GM18499 (cell line): ENCODE results near the gene LAMA3.
"Not testable (repeated sequence)": the region's sequence is repeated elsewhere in the genome, so short reads cannot be mapped to it uniquely, and the experiment has no call there.

Source experiments
- ATAC-seq: cut with Tn5 transposase; IDR thresholded peaks from one replicate; pipeline ENCODE4 v1.9.1; 2021; ENCODE audit warnings: moderate number of reproducible peaks; ENCODE audit not compliant: insufficient read depth, unreplicated experiment

The LAMA3 gene

GRCh38 chr18:23725351-23725750 is 36.1 kb downstream of the LAMA3 start:
- no peak for ATAC-seq

- no peak for ATAC-seq
Observed at GRCh38 chr18:23725827-23726661, 36.8 kb downstream of the LAMA3 start.

GRCh38 chr18:23727707-23728493 is 38.6 kb downstream of the LAMA3 start:
- ATAC-seq = no peak

- no peak for ATAC-seq
Observed at GRCh38 chr18:23730857-23731256, 41.6 kb downstream of the LAMA3 start.

- no peak for ATAC-seq
Observed at GRCh38 chr18:23731861-23732260, 42.6 kb downstream of the LAMA3 start.

- no peak for ATAC-seq
Observed at GRCh38 chr18:23732439-23732838, 43.2 kb downstream of the LAMA3 start.

- not testable (repeated sequence) for ATAC-seq
Observed at GRCh38 chr18:23733265-23733664, 44.0 kb downstream of the LAMA3 start.

- no peak for ATAC-seq
Observed at GRCh38 chr18:23733895-23734294, 44.6 kb downstream of the LAMA3 start.

- no peak for ATAC-seq
Observed at GRCh38 chr18:23735021-23735464, 45.8 kb downstream of the LAMA3 start.

GRCh38 chr18:23737578-23737977 is 48.3 kb downstream of the LAMA3 start:
- no peak for ATAC-seq

GRCh38 chr18:23738151-23738550 is 48.9 kb downstream of the LAMA3 start:
- no peak for ATAC-seq

GRCh38 chr18:23738575-23738974 is 49.3 kb downstream of the LAMA3 start:
- no peak for ATAC-seq

GRCh38 chr18:23740105-23740830 is 51.0 kb downstream of the LAMA3 start:
- ATAC-seq = no peak

- not testable (repeated sequence) for ATAC-seq
Observed at GRCh38 chr18:23741967-23742366, 52.7 kb downstream of the LAMA3 start.

GRCh38 chr18:23743733-23744333 is 54.6 kb downstream of the LAMA3 start:
- no peak for ATAC-seq

- no peak for ATAC-seq
Observed at GRCh38 chr18:23745366-23745765, 56.1 kb downstream of the LAMA3 start.

GRCh38 chr18:23746851-23747250 is 57.6 kb downstream of the LAMA3 start:
- ATAC-seq = no peak

GRCh38 chr18:23752363-23752762 is 63.1 kb downstream of the LAMA3 start:
- no peak for ATAC-seq

GRCh38 chr18:23752796-23753195 is 63.5 kb downstream of the LAMA3 start:
- no peak for ATAC-seq
